ES-I3 (cell line): ENCODE measurements around the gene PIK3R1.

Experiments
- H3K36me3 ChIP-seq: 2 replicates; pipeline ENCODE4 v1.6.1; 2013; ENCODE audit warnings: mild to moderate bottlenecking, low read length, control low read depth, moderate library complexity; ENCODE audit not compliant: insufficient read depth
- H3K4me1 ChIP-seq: 2 replicates; pipeline ENCODE4 v1.6.1; 2013; ENCODE audit warnings: mild to moderate bottlenecking, control low read depth, low read length; ENCODE audit not compliant: insufficient read depth
- H3K9ac ChIP-seq: 2 replicates; pipeline ENCODE4 v1.6.1; 2013; ENCODE audit warnings: low read depth, mild to moderate bottlenecking, low read length, moderate library complexity
- H3K9me3 ChIP-seq: 2 replicates; pipeline ENCODE4 v1.6.1; 2013; ENCODE audit warnings: mild to moderate bottlenecking, low read length, moderate library complexity; ENCODE audit not compliant: control insufficient read depth, insufficient read depth

Gene PIK3R1

GRCh38 chr5:68215898-68216244, 315 bp downstream of the PIK3R1 start:
- Histone ChIP-seq H3K36me3 (no peaks in the 10 kb centered on the region), H3K4me1 (peaks cover 8% of the 10 kb centered on the region; the same call in 1 of the 2 replicates), H3K9ac (peak overlapping the region; percentile 75), H3K9me3 (peaks cover 11% of the 10 kb centered on the region)

- peak overlapping the region; percentile 75 for H3K9ac ChIP-seq
- H3K9me3 ChIP-seq: peaks cover 8% of the 10 kb centered on the region; the same call in 1 of the 2 replicates
- peaks cover 8% of the 10 kb centered on the region; the same call in 1 of the 2 replicates for H3K4me1 ChIP-seq
- H3K36me3 ChIP-seq: no peaks in the 10 kb centered on the region
These were observed 890 bp downstream of the PIK3R1 start for GRCh38 chr5:68216245-68217046.

GRCh38 chr5:68217047-68217355, 1.4 kb downstream of the PIK3R1 start:
- Histone ChIP-seq H3K9me3 (peaks cover 8% of the 10 kb centered on the region; the same call in 1 of the 2 replicates), H3K9ac (peak overlapping the region; percentile 75), H3K36me3 (no peaks in the 10 kb centered on the region), H3K4me1 (peaks cover 8% of the 10 kb centered on the region; the same call in 1 of the 2 replicates)

GRCh38 chr5:68217528-68217927, 2.0 kb downstream of the PIK3R1 start:
- Histone ChIP-seq H3K4me1 (peaks cover 8% of the 10 kb centered on the region; the same call in 1 of the 2 replicates), H3K9me3 (peaks cover 8% of the 10 kb centered on the region; the same call in 1 of the 2 replicates), H3K9ac (peak overlapping the region; percentile 75; the same call in 1 of the 2 replicates), H3K36me3 (no peaks in the 10 kb centered on the region)

GRCh38 chr5:68219161-68219816, 3.7 kb downstream of the PIK3R1 start:
- peaks cover 4% of the 10 kb centered on the region; the same call in 1 of the 2 replicates for H3K4me1 ChIP-seq

GRCh38 chr5:68220260-68220659, 4.7 kb downstream of the PIK3R1 start:
- Histone ChIP-seq H3K9ac (no peak overlapping the region), H3K36me3 (no peaks in the 10 kb centered on the region), H3K4me1 (peaks cover 4% of the 10 kb centered on the region; the same call in 1 of the 2 replicates), H3K9me3 (peaks cover 8% of the 10 kb centered on the region; the same call in 1 of the 2 replicates)

More at GRCh38 chr5:68219161-68219816, 3.7 kb downstream of the PIK3R1 start:
- Histone ChIP-seq H3K9ac (no peak overlapping the region), H3K9me3 (peaks cover 8% of the 10 kb centered on the region; the same call in 1 of the 2 replicates), H3K36me3 (no peaks in the 10 kb centered on the region)

- H3K4me1 ChIP-seq: peaks cover 4% of the 10 kb centered on the region; the same call in 1 of the 2 replicates
- H3K9ac ChIP-seq: no peak overlapping the region
- no peaks in the 10 kb centered on the region for H3K36me3 ChIP-seq
- H3K9me3 ChIP-seq: peaks cover 8% of the 10 kb centered on the region; the same call in 1 of the 2 replicates
These were observed 5.4 kb downstream of the PIK3R1 start for GRCh38 chr5:68220914-68221313.

- H3K9ac ChIP-seq: no peak overlapping the region
- peaks cover 4% of the 10 kb centered on the region; the same call in 1 of the 2 replicates for H3K4me1 ChIP-seq
- peaks cover 8% of the 10 kb centered on the region; the same call in 1 of the 2 replicates for H3K9me3 ChIP-seq
- no peaks in the 10 kb centered on the region for H3K36me3 ChIP-seq
These were observed 5.9 kb downstream of the PIK3R1 start for GRCh38 chr5:68221488-68221887.

GRCh38 chr5:68222310-68222709, 6.8 kb downstream of the PIK3R1 start:
- H3K9me3 ChIP-seq: peaks cover 8% of the 10 kb centered on the region; the same call in 1 of the 2 replicates
- H3K9ac ChIP-seq: no peak overlapping the region
- H3K36me3 ChIP-seq: no peaks in the 10 kb centered on the region; the same call in 1 of the 2 replicates
- H3K4me1 ChIP-seq: peaks cover 4% of the 10 kb centered on the region; the same call in 1 of the 2 replicates

- Histone ChIP-seq H3K9me3 (peaks cover 8% of the 10 kb centered on the region; the same call in 1 of the 2 replicates), H3K9ac (no peak overlapping the region), H3K4me1 (peaks cover 1% of the 10 kb centered on the region; the same call in 1 of the 2 replicates), H3K36me3 (no peaks in the 10 kb centered on the region; the same call in 1 of the 2 replicates)
These were observed 7.3 kb downstream of the PIK3R1 start for GRCh38 chr5:68222824-68223354.

GRCh38 chr5:68223904-68224303, 8.3 kb downstream of the PIK3R1 start:
- Histone ChIP-seq H3K9ac (no peak overlapping the region), H3K9me3 (peaks cover 8% of the 10 kb centered on the region; the same call in 1 of the 2 replicates), H3K4me1 (no peaks in the 10 kb centered on the region), H3K36me3 (no peaks in the 10 kb centered on the region; the same call in 1 of the 2 replicates)

- Histone ChIP-seq H3K9ac (no peak overlapping the region), H3K36me3 (no peaks in the 10 kb centered on the region; the same call in 1 of the 2 replicates), H3K9me3 (peaks cover 8% of the 10 kb centered on the region; the same call in 1 of the 2 replicates), H3K4me1 (no peaks in the 10 kb centered on the region)
These were observed 9.1 kb downstream of the PIK3R1 start for GRCh38 chr5:68224509-68225187.

- H3K36me3 ChIP-seq: no peaks in the 10 kb centered on the region; the same call in 1 of the 2 replicates
These were observed 9.8 kb downstream of the PIK3R1 start for GRCh38 chr5:68225188-68225910.

More at GRCh38 chr5:68225188-68225910, 9.8 kb downstream of the PIK3R1 start:
- Histone ChIP-seq H3K9ac (no peak overlapping the region), H3K9me3 (peaks cover 3% of the 10 kb centered on the region; the same call in 1 of the 2 replicates), H3K4me1 (no peaks in the 10 kb centered on the region)
